Suprapubic skin (tissue), 4 donors: ENCODE measurements around the gene C14orf119.

ENCODE experiments used
- POLR2A ChIP-seq, 2 donors: fragments of 450-650 bp; IDR thresholded peaks; one replicate each; pipeline ENCODE4 v1.6.1; 2017; ENCODE audit warnings: antibody characterized with exemption in 2 of 2, mild to moderate bottlenecking in 2 of 2, moderate library complexity in 2 of 2
- POLR2AphosphoS5 ChIP-seq, 3 donors: sonication (generic); formaldehyde crosslinking; IDR thresholded peaks; one replicate each; pipeline ENCODE4 v1.6.1; 2017; ENCODE audit warnings: antibody characterized with exemption in 3 of 3
- TF ChIP-seq, protein P1 (sequence below), 2 donors: fragments of 200-600 bp in 1 of 2; fragments of 450-650 bp in 1 of 2; sonication (generic) in 1 of 2; IDR thresholded peaks; one replicate each; pipeline ENCODE4 v1.5.1; 2016 to 2019; ENCODE audit warnings: antibody characterized with exemption in 2 of 2, mild to moderate bottlenecking in 1 of 2, moderate library complexity in 1 of 2

GRCh38 chr14:23047034-23047634, 48.2 kb upstream of the C14orf119 start:
- TF ChIP-seq, protein P1, sequence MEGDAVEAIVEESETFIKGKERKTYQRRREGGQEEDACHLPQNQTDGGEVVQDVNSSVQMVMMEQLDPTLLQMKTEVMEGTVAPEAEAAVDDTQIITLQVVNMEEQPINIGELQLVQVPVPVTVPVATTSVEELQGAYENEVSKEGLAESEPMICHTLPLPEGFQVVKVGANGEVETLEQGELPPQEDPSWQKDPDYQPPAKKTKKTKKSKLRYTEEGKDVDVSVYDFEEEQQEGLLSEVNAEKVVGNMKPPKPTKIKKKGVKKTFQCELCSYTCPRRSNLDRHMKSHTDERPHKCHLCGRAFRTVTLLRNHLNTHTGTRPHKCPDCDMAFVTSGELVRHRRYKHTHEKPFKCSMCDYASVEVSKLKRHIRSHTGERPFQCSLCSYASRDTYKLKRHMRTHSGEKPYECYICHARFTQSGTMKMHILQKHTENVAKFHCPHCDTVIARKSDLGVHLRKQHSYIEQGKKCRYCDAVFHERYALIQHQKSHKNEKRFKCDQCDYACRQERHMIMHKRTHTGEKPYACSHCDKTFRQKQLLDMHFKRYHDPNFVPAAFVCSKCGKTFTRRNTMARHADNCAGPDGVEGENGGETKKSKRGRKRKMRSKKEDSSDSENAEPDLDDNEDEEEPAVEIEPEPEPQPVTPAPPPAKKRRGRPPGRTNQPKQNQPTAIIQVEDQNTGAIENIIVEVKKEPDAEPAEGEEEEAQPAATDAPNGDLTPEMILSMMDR (IDR thresholded peaks at IDR 0.05): no peak
- no peak for TF ChIP-seq POLR2A (IDR thresholded peaks at IDR 0.05)
- TF ChIP-seq POLR2AphosphoS5 (IDR thresholded peaks at IDR 0.05): no peak
